Activated B cell treated with CpG ODN at 0.5 μM for 24 hours (primary cell): ENCODE measurements around the gene ANAPC15. TPM values are rescaled to one million over a fixed set of nuclear protein-coding genes. Genes with fewer than 3 reads are reported as not detected.

ENCODE experiments used
- ATAC-seq: fragments of 200-7000 bp; cut with Tn5 transposase; one replicate; pipeline ENCODE4 v1.10.0; 2021; ENCODE audit warnings: low read depth, mild to moderate bottlenecking, moderate library complexity
- CTCF ChIA-PET: fragments of 350-600 bp; sonication (Branson Sonifier 250); formaldehyde crosslinking; loops from one replicate; lab custom pipeline; 2021; ENCODE audit warnings: antibody characterized with exemption; lab: Charles Lee
- POLR2A ChIA-PET: fragments of 350-600 bp; sonication (Branson Sonifier 250); formaldehyde crosslinking; loops from one replicate; lab custom pipeline; 2021; ENCODE audit warnings: antibody characterized with exemption; lab: Charles Lee
- DNase-seq: peaks from one replicate; pipeline ENCODE4 v3.0.0; 2022
- H3K27ac Mint-ChIP-seq: one replicate; pipeline ENCODE4 v1.8.0; 2020; ENCODE audit warnings: mixed read lengths
- H3K27me3 Mint-ChIP-seq: one replicate; pipeline ENCODE4 v1.8.0; 2021; ENCODE audit warnings: mixed read lengths
- H3K36me3 Mint-ChIP-seq: one replicate; pipeline ENCODE4 v1.8.0; 2021; ENCODE audit warnings: low read depth, mixed read lengths
- H3K4me1 Mint-ChIP-seq: one replicate; pipeline ENCODE4 v1.8.0; 2021; ENCODE audit warnings: mixed read lengths
- H3K4me3 Mint-ChIP-seq: one replicate; pipeline ENCODE4 v1.8.0; 2020; ENCODE audit warnings: mild to moderate bottlenecking, mixed read lengths
- H3K9me3 Mint-ChIP-seq: one replicate; pipeline ENCODE4 v1.8.0; 2020; ENCODE audit warnings: mixed read lengths
- CTCF ChIP-seq: fragments of 200-600 bp; IDR thresholded peaks from one replicate; pipeline ENCODE4 v1.8.0; 2022; ENCODE audit warnings: antibody characterized with exemption, mild to moderate bottlenecking
- intact Hi-C: fragments of 100-400 bp; cut with micrococcal nuclease; formaldehyde crosslinking; loops from one replicate; pipeline ENCODE4 v1.15.1; 2024
- total RNA-seq: library from RNA; stranded (reverse); gene quantifications from 2 replicates; pipeline ENCODE4 v1.2.3, GENCODE V29; 2022

Gene ANAPC15
- total RNA-seq, 1 donor from 2014 or later: 44.4 TPM

- H3K27ac Mint-ChIP-seq: peak overlapping the region; percentile 93
- no peak for TF ChIP-seq CTCF
- peaks cover 46% of the 10 kb centered on the region for H3K36me3 Mint-ChIP-seq
- POLR2A ChIA-PET: interaction anchor here (0.8 to 4.9 kb wide), 3 partner anchors 9 to 68 kb away, joined by 3 to 31 read pairs (median 4); partner anchors contain the start of gene ANAPC15
- intact Hi-C loops: loop anchor here (1.0 to 2.0 kb wide), 5 partner anchors 9 to 119 kb away; partner anchors contain the start of genes ANAPC15, LRRC51 and NUMA1
- DNase-seq: no peak
- peaks cover 46% of the 10 kb centered on the region for H3K4me1 Mint-ChIP-seq
- H3K27me3 Mint-ChIP-seq: no peaks in the 10 kb centered on the region
- ATAC-seq: no peak
- H3K9me3 Mint-ChIP-seq: no peaks in the 10 kb centered on the region
- H3K4me3 Mint-ChIP-seq: peak overlapping the region; percentile 96
- CTCF ChIA-PET: no interaction called here
Measured at GRCh38 chr11:72103754-72104167, 8.7 kb downstream of the ANAPC15 start.

DNA sequence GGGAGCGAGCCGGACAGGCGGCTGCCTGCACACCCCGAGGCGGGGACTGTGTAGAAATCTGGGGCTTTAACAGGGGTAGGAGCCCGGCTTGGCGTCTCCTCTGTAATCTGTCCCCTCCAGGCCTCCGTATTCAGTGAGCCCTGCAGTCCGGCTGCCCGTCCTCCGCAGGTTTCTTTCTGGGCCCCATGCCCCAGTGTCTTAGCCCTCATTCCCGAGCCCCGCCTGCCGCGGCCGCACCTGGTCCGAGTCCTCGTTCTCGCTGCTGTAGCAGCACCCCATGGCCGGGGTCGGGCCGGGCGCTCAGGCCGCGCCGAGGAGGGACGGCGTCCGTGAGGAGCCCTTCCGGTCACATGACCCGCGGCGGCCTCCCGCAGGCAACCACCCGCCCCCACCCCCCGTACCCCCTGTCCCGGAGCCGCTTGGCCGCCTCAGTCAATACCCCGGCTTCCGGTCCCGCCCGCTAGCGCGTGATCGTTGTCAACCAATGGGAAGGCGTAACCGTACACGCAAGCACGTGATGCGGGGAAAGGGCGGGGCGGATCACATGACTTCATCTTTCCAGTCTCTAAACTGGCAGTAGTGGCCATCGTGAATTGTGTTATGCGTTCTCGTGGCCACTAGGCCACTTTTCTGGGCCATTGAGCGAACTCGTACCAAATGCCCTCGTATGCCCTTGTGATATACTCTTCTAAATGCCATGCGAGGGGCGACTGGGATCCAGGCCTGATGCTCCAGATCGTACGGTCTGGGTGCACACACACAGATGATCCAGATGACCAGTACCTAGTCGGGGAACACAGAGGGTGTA, 9.3 kb downstream of the ANAPC15 start, which contains the start of gene LAMTOR1:
LAMTOR1 (minus strand) TSS at position 352 of the 808 bp plus-strand sequence; CDS start at position 279, 73 bp downstream.
- H3K27me3 Mint-ChIP-seq: no peaks in the 10 kb centered on the region
- no peak for TF ChIP-seq CTCF
- peaks cover 46% of the 10 kb centered on the region for H3K4me1 Mint-ChIP-seq
- peaks cover 52% of the 10 kb centered on the region for H3K36me3 Mint-ChIP-seq
- peak within 1 kb of the TSS; percentile 96 for H3K4me3 Mint-ChIP-seq
- ATAC-seq: peak; percentile 96
- intact Hi-C loops: loop anchor here (1.0 to 2.0 kb wide), 5 partner anchors 9 to 120 kb away; partner anchors contain the start of genes ANAPC15, LRRC51 and NUMA1
- H3K27ac Mint-ChIP-seq: peak within 1 kb of the TSS; percentile 93
- DNase-seq: peak; percentile 93
- CTCF ChIA-PET: interaction anchor here (2.3 to 5.0 kb wide), 2 partner anchors 12 to 78 kb away, joined by 15 to 22 read pairs; no protein-coding TSS in a partner anchor
- H3K9me3 Mint-ChIP-seq: no peaks in the 10 kb centered on the region
- POLR2A ChIA-PET: interaction anchor here (0.6 to 4.9 kb wide), 6 partner anchors 10 to 175 kb away, joined by 3 to 31 read pairs (median 6); partner anchors contain the start of genes ANAPC15, RNF121 and XNDC1N

GRCh38 chr11:72102631-72102945, 9.9 kb downstream of the ANAPC15 start:
- DNase-seq (no peak), ATAC-seq (peak; percentile 1)
- no peaks in the 10 kb centered on the region for H3K27me3 Mint-ChIP-seq
- intact Hi-C loops: loop anchor here (2.0 kb wide), 2 partner anchors 62 to 120 kb away; no protein-coding TSS in a partner anchor
- ChIA-PET CTCF (interaction anchor here (2.3 to 5.0 kb wide), 2 partner anchors 12 to 77 kb away, joined by 15 to 22 read pairs; no protein-coding TSS in a partner anchor), POLR2A (interaction anchor here (0.6 to 4.9 kb wide), 5 partner anchors 10 to 175 kb away, joined by 3 to 31 read pairs (median 7); partner anchors contain the start of genes ANAPC15, RNF121 and XNDC1N)
- H3K9me3 Mint-ChIP-seq: no peaks in the 10 kb centered on the region
- TF ChIP-seq CTCF: no peak
- H3K4me3 Mint-ChIP-seq: peak overlapping the region; percentile 96
- peaks cover 54% of the 10 kb centered on the region for H3K36me3 Mint-ChIP-seq
- H3K4me1 Mint-ChIP-seq: peaks cover 46% of the 10 kb centered on the region
- H3K27ac Mint-ChIP-seq: peak overlapping the region; percentile 93

DNA sequence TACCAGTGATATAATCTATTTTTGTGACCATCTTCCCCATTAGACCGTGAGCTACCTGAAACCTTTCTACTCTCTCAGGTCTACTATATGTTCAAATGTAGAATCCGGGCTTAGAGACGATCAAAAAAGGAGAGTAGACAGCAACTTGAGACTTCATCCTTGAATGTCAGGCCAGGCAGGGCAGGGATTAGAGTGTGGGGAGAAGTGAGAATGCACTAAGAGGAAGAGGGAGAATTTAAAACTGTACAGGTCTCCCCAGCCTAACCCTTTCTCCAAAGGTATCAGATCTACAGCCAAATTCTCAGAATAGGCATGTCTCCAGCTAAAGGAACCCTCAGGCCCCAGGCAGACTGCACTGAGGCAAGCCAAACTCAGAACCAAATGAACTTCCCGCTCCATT, 10.3 kb downstream of the ANAPC15 start:
- ATAC-seq: no peak
- DNase-seq: no peak
- POLR2A ChIA-PET: interaction anchor here (0.6 to 4.9 kb wide), 5 partner anchors 11 to 323 kb away, joined by 3 to 31 read pairs (median 7); partner anchors contain the start of genes ANAPC15, RNF121 and XNDC1N
- peak overlapping the region; percentile 93 for H3K27ac Mint-ChIP-seq
- peaks cover 46% of the 10 kb centered on the region for H3K4me1 Mint-ChIP-seq
- H3K4me3 Mint-ChIP-seq: peak overlapping the region; percentile 96
- intact Hi-C loops: loop anchor here (2.0 kb wide), 2 partner anchors 61 to 121 kb away; no protein-coding TSS in a partner anchor
- CTCF ChIA-PET: interaction anchor here (0.7 to 5.0 kb wide), 3 partner anchors 11 to 120 kb away, joined by 3 to 22 read pairs (median 15); no protein-coding TSS in a partner anchor
- H3K36me3 Mint-ChIP-seq: peaks cover 54% of the 10 kb centered on the region
- no peaks in the 10 kb centered on the region for H3K9me3 Mint-ChIP-seq
- no peaks in the 10 kb centered on the region for H3K27me3 Mint-ChIP-seq
- TF ChIP-seq CTCF: no peak
